SU-DHL-6 (cell line): Measurements from ENCODE around the gene MMP14.

ENCODE experiments used
- EZH2phosphoT487 ChIP-seq: fragments of 200-600 bp; sonication (generic), shearing (Covaris generic); conservative IDR thresholded peaks from 2 replicates; pipeline ENCODE4 v1.6.1; 2018; ENCODE audit warnings: mild to moderate bottlenecking, antibody characterized with exemption, low read length, moderate library complexity, mixed read lengths
- TF ChIP-seq, protein P1 (sequence below): fragments of 200-600 bp; sonication (generic); IDR thresholded peaks from one replicate; pipeline ENCODE4 v1.5.1; 2017; ENCODE audit warnings: antibody characterized with exemption, mild to moderate bottlenecking, low read length, moderate library complexity; ENCODE audit not compliant: insufficient read depth, poor library complexity, severe bottlenecking

DNA sequence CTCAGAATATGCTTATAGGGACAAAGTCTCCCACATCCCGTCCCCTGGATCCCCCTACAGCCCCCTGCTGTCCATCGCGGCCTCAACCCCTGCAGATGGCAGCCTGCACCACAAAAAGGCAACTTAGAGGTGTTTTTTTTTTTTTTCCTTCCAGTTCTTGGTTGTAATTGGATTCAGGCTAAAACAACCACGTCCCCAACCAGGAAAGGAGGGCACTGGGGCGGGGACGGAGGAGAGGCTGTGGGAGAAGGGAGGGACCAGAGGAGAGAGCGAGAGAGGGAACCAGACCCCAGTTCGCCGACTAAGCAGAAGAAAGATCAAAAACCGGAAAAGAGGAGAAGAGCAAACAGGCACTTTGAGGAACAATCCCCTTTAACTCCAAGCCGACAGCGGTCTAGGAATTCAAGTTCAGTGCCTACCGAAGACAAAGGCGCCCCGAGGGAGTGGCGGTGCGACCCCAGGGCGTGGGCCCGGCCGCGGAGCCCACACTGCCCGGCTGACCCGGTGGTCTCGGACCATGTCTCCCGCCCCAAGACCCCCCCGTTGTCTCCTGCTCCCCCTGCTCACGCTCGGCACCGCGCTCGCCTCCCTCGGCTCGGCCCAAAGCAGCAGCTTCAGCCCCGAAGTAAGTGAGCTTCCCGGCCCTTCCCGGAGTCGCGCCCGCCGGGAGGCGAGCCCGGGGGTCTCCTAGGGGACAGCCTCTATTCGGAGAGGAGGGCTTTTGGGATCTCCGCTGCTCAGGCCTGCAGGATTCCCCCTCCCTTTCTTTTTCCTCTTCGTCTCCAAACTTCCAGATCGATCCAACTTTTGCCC is at the start of gene MMP14:
- TF ChIP-seq, protein P1, sequence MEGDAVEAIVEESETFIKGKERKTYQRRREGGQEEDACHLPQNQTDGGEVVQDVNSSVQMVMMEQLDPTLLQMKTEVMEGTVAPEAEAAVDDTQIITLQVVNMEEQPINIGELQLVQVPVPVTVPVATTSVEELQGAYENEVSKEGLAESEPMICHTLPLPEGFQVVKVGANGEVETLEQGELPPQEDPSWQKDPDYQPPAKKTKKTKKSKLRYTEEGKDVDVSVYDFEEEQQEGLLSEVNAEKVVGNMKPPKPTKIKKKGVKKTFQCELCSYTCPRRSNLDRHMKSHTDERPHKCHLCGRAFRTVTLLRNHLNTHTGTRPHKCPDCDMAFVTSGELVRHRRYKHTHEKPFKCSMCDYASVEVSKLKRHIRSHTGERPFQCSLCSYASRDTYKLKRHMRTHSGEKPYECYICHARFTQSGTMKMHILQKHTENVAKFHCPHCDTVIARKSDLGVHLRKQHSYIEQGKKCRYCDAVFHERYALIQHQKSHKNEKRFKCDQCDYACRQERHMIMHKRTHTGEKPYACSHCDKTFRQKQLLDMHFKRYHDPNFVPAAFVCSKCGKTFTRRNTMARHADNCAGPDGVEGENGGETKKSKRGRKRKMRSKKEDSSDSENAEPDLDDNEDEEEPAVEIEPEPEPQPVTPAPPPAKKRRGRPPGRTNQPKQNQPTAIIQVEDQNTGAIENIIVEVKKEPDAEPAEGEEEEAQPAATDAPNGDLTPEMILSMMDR, result no peak
- no peak for TF ChIP-seq EZH2phosphoT487
